Pancreas (tissue), 10 donors: ENCODE data around the gene MARF1. TPM values are rescaled to one million over a fixed set of nuclear protein-coding genes. Genes with fewer than 3 reads are reported as not detected.

ENCODE experiments used
- ATAC-seq, 4 donors: fragments of 200-7000 bp; cut with Tn5 transposase; one replicate each; pipeline versions ENCODE4 v1.8.0 to v1.9.1; 2020; ENCODE audit warnings: mild to moderate bottlenecking in 4 of 4, moderate library complexity in 4 of 4
- DNase-seq, 6 donors: peaks; one replicate each; pipeline ENCODE4 v3.0.0-alpha.2; 2020
- FAIRE-seq: peaks from 2 replicates; lab custom pipeline; 2012; peaks lifted over from hg19 to GRCh38; lab: Jason Lieb, UNC
- H3K27ac ChIP-seq, 4 donors: fragments of 200-600 bp; sonication (generic); 1 replicate in 3 of 4; 2 replicates in 1 of 4; pipeline versions ENCODE4 v1.5.0 to v1.8.0; 2020
- H3K27me3 ChIP-seq, 4 donors: fragments of 200-600 bp; one replicate each; pipeline ENCODE4 v1.8.0; 2021
- H3K36me3 ChIP-seq, 3 donors: fragments of 200-600 bp; sonication (generic) in 1 of 3; one replicate each; pipeline versions ENCODE4 v1.5.0 to v1.8.0; 2020 to 2021
- H3K4me1 ChIP-seq, 3 donors: fragments of 200-600 bp; one replicate each; pipeline ENCODE4 v1.8.0; 2021
- H3K4me3 ChIP-seq, 4 donors: fragments of 200-600 bp; sonication (generic) in 2 of 4; one replicate each; pipeline versions ENCODE4 v1.5.0 to v1.8.0; 2020 to 2021
- H3K9me3 ChIP-seq, 4 donors: fragments of 200-600 bp; one replicate each; pipeline ENCODE4 v1.8.0; 2021
- WGBS, 2 donors: extraction: QIAGEN DNeasy Blood & Tissue Kit; methylation state at CpG; one replicate each; pipeline ENCODE4 v1.1.7; 2013; 5-methylcytosine and 5-hydroxymethylcytosine counted together
- intact Hi-C, 3 donors: fragments of 100-400 bp; cut with DNase I; formaldehyde crosslinking; loops; one replicate each; pipeline versions ENCODE4 v1.11.1 to v1.14.2; 2022
- polyA plus RNA-seq, 2 donors: library from polyadenylated mRNA; stranded (reverse); fragments of 200-250 nt; gene quantifications; one replicate each; pipeline ENCODE4 v1.2.3, GENCODE V29; 2013
- total RNA-seq, 6 donors: library from RNA; stranded (reverse); fragmentation: NEBNext Ultra II Directional in 4 of 6; extraction: Animal tissue kit (Norgen Biotek cat#: 25700) in 4 of 6; gene quantifications; one replicate each; pipeline versions ENCODE4 v1.2.1 to v1.2.4, GENCODE V29; 2021 to 2023
- TF ChIP-seq, protein P1 (sequence below), 4 donors: fragments of 200-600 bp; sonication (generic) in 3 of 4; IDR thresholded peaks; one replicate each; pipeline versions ENCODE4 v1.5.0 to v1.8.0; 2021; ENCODE audit warnings: antibody characterized with exemption in 4 of 4
- donor health status: healthy with polysubstance abuse.
- donor health status: DM: no; HTN: no; CAD: no; lungs with moderate emphysema.
- donor health status: DM: no; HTN: no; CAD: no.
- donor health status: control.
- donor health status: control.
- donor health status: Bipolar disorder and iron deficiency.
- donor health status: DM: yes; HTN: yes; CAD: no.
- donor health status: DM: no; HTN: no; CAD: no.
- donor health status: DM: no; HTN: no; CAD: no.
- donor health status: DM: yes; HTN: yes; CAD: no.

The MARF1 gene
- total and polyA plus RNA-seq, 8 donors: 17.3 to 65.3 (median 41.3) TPM

DNA sequence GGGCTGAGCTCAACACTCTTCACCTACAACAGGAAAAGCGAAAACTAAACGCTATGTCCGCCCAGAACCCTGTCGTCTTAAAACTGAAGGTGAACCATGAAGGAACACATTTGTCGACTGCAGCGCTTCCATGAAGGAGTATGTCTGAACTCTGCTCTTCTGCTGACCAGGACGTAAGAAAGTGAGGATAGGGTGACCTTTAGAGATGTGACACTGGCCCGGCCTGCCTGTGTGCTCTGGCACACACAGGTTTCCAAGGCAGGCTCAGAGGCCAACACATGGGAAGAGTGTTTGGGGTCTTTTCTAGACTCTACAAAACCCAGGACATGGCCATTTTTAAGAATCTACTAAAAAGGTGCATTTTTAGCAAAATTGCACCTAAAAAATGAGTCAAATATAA, 21.1 kb downstream of the MARF1 start:
- 90 to 95% methylated on average over 8 of the region's 8 CpGs for WGBS, 2 donors
- Histone ChIP-seq H3K27ac (no peak overlapping the region), H3K27me3 (no peaks in the 10 kb centered on the region), H3K36me3 (peaks cover 0 to 75% (median 44%) of the 10 kb centered on the region in 3 donors), H3K9me3 (no peaks in the 10 kb centered on the region), H3K4me3 (no peak overlapping the region), H3K4me1 (peaks cover 0 to under 1% (median 0%) of the 10 kb centered on the region in 3 donors)
- DNase-seq (no peak), FAIRE-seq (no peak), ATAC-seq (no peak)
- TF ChIP-seq, protein P1, sequence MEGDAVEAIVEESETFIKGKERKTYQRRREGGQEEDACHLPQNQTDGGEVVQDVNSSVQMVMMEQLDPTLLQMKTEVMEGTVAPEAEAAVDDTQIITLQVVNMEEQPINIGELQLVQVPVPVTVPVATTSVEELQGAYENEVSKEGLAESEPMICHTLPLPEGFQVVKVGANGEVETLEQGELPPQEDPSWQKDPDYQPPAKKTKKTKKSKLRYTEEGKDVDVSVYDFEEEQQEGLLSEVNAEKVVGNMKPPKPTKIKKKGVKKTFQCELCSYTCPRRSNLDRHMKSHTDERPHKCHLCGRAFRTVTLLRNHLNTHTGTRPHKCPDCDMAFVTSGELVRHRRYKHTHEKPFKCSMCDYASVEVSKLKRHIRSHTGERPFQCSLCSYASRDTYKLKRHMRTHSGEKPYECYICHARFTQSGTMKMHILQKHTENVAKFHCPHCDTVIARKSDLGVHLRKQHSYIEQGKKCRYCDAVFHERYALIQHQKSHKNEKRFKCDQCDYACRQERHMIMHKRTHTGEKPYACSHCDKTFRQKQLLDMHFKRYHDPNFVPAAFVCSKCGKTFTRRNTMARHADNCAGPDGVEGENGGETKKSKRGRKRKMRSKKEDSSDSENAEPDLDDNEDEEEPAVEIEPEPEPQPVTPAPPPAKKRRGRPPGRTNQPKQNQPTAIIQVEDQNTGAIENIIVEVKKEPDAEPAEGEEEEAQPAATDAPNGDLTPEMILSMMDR (IDR thresholded peaks at IDR 0.05): no peak
- intact Hi-C loops: no loop called here

DNA sequence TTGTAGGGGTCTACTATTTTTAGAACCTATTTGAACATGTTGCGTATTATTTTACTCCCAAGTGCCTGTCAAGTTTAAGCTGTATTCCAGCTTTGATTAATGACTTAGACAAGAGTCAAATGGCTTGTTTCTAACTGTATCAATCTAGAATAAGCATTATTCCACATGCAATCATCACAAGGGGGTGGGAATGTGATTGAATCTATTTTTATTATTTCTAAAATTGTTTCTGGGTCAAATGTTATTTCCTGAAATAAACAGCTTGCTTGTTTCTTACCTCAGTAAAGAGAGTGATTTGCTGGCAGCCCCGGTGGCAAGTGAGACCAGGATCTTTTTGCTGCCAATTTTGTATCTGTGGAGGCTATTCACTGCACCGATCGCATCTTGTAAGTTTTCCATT, 21.5 kb downstream of the MARF1 start:
- FAIRE-seq (no peak), ATAC-seq (no peak), DNase-seq (no peak)
- H3K9me3 ChIP-seq: no peaks in the 10 kb centered on the region
- no peaks in the 10 kb centered on the region for H3K27me3 ChIP-seq
- no peak overlapping the region for H3K4me3 ChIP-seq
- TF ChIP-seq, protein P1 (IDR thresholded peaks at IDR 0.05): no peak
- H3K4me1 ChIP-seq: no peaks in the 10 kb centered on the region
- intact Hi-C loops: no loop called here
- WGBS, 2 donors: 80 to 86% methylated on average over 4 of the region's 4 CpGs
- H3K36me3 ChIP-seq: peaks cover 0 to 80% (median 48%) of the 10 kb centered on the region in 3 donors
- H3K27ac ChIP-seq: no peak overlapping the region

DNA sequence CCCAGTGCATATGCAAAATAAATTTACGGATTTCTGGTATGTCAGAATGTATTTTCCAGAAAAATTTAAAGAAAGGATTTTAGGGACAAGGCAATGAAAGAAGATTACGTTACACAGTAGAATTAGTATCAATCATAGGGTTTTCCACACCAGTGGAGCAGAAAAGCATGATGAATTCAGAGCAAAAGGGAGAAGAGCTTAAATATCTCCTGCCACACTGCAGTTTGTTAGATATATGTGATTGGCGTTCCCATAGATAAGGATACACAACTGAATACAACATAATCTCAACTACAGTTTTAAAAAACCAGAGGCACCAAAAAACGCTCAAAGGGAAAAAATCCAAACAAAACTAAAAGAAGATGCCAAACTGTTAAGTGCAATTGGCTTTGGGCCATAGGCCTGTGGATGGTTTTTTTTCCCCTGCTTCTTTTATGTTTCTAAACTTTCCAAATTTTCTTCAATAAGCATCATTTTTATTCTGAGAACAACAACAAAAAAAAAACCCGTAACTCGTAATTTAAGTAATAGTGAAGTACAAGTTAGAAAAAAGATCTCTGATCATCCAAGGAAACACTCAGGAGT, 22.3 kb downstream of the MARF1 start:
- H3K4me3 ChIP-seq: no peak overlapping the region
- H3K9me3 ChIP-seq: no peaks in the 10 kb centered on the region
- no peak for FAIRE-seq
- 77 to 85% methylated on average over 6 of the region's 6 CpGs for WGBS, 2 donors
- H3K4me1 ChIP-seq: no peaks in the 10 kb centered on the region
- ATAC-seq: no peak
- intact Hi-C loops: no loop called here
- peaks cover 0 to 87% (median 54%) of the 10 kb centered on the region in 3 donors for H3K36me3 ChIP-seq
- no peak overlapping the region for H3K27ac ChIP-seq
- no peak for DNase-seq
- H3K27me3 ChIP-seq: no peaks in the 10 kb centered on the region
- TF ChIP-seq, protein P1 (IDR thresholded peaks at IDR 0.05): no peak

DNA sequence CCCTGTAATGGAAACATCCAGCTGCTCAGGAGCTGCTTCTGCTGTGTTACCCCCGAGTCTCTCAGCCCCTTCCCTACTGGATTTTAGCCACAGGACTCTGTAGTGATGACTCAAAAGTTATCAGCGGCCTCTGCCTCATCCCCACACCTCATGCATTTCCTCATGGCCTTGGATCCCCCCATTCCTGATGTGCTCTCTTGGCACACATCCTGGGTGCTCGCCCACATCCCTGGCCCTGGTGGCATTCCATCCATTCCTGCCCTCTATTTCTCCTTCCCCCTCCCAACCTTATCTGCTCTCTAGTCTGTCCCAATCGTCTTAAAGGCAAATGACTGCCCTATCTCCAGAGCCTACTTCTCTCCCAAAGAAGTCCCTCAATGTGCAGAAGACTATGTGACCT, 24.6 kb downstream of the MARF1 start:
- no peak for ATAC-seq

DNA sequence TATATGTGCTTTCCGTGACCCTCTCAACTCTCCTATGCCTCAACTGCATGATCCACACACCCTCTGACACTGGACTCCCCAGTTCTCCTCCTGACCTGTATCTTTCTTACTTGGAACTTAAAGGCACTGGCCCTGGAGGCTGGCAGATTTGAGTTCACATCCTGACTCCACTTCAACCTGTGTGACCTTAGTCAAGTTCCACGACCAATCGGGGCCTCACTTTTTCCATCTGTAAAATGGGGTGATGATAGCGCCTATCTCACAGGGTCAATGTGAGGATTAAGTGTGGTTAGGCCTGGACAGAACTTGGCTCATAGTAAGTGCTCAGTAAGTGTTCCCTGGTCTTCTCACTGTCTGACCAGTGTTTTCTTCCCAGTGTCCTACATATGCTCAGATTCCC, 25.1 kb downstream of the MARF1 start:
- no peak for ATAC-seq
- H3K9me3 ChIP-seq: no peaks in the 10 kb centered on the region
- no peak for DNase-seq
- no peaks in the 10 kb centered on the region for H3K4me1 ChIP-seq
- TF ChIP-seq, protein P1 (IDR thresholded peaks at IDR 0.05): no peak
- no peak overlapping the region for H3K4me3 ChIP-seq
- intact Hi-C loops: no loop called here
- no peak overlapping the region for H3K27ac ChIP-seq
- no peak for FAIRE-seq
- peaks cover 0 to 78% (median 39%) of the 10 kb centered on the region in 3 donors for H3K36me3 ChIP-seq
- WGBS, 2 donors: 92 to 97% methylated on average over 4 of the region's 4 CpGs
- no peaks in the 10 kb centered on the region for H3K27me3 ChIP-seq

More for the DNA sequence above, 24.6 kb downstream of the MARF1 start:
- intact Hi-C loops: no loop called here
- Histone ChIP-seq H3K27ac (no peak overlapping the region), H3K36me3 (peaks cover 0 to 82% (median 40%) of the 10 kb centered on the region in 3 donors), H3K27me3 (no peaks in the 10 kb centered on the region), H3K4me1 (no peaks in the 10 kb centered on the region), H3K4me3 (no peak overlapping the region), H3K9me3 (no peaks in the 10 kb centered on the region)
- TF ChIP-seq, protein P1 (IDR thresholded peaks at IDR 0.05): no peak
- FAIRE-seq (no peak), DNase-seq (no peak)
- WGBS, 2 donors: 83 to 85% methylated on average over 4 of the region's 4 CpGs
